Caki2 (cell line): ENCODE results near the gene ADI1. TPM values are rescaled to one million over a fixed set of nuclear protein-coding genes. Genes with fewer than 3 reads are reported as not detected.
"Not testable (repeated sequence)": the region's sequence is repeated elsewhere in the genome, so short reads cannot be mapped to it uniquely, and the experiment has no call there.

Source experiments
- DNase-seq: peaks from one replicate; pipeline ENCODE4 v3.0.0-alpha.2; 2015; ENCODE audit warnings: low read depth
- in situ Hi-C: cut with HindIII; loops from 2 replicates; pipeline ENCODE4 v1.10.0; 2016; ENCODE audit warnings: low sequenced_read_pairs, low pct_unique_long_range_greater_than_20kb, mixed read lengths
- total RNA-seq: library from RNA; depleted of rRNA; stranded (reverse); fragments of >200 nt; shearing (Covaris generic); gene quantifications from 2 replicates; pipeline ENCODE4 v1.2.3, GENCODE V29; 2014; ENCODE audit warnings: low replicate concordance

The ADI1 gene
- total RNA-seq, 1 experiment from 2014 or later: 54.8 TPM

DNA sequence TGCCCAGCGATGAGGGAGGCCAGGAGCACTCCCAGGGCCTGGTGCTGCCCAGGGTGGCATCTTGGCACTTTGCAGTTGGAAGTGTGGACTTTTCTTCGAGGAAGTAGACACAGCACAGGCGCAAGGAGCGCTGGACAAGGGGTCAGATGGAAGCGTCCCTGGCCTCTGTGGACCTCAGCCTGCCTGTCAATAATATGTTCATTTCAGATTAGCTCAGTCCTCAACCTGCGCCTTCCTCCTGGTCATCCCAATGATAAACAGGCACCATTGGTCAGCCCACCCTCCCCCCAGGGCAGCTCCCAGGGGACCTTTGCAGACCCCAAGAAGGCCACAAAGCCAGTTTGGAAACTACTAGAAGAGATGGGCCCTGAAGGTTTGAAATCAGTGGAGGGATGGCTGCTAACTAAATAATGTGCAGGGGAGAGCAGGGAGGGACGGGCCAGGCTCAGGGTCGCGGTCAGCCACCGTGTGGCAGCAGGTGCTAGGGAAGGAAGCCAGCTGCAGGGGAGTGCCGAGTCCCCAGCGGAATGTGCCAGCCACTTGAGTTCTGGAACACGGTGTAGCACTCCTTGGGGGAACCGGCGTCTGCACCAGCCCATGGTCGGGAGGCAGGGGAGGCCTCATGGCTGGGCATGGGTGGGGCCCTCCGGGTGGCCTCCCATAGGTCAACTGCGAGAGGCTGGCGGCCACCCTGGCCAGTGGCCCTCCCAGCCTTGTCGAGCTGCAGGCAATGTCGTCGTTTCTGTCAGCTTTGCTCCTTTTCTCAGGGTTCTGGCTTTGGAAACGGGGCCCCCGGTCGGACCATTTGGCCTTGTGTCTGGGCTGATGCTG is 59.9 kb downstream of the ADI1 start:
- in situ Hi-C loops: no loop called here
- no peak for DNase-seq

DNA sequence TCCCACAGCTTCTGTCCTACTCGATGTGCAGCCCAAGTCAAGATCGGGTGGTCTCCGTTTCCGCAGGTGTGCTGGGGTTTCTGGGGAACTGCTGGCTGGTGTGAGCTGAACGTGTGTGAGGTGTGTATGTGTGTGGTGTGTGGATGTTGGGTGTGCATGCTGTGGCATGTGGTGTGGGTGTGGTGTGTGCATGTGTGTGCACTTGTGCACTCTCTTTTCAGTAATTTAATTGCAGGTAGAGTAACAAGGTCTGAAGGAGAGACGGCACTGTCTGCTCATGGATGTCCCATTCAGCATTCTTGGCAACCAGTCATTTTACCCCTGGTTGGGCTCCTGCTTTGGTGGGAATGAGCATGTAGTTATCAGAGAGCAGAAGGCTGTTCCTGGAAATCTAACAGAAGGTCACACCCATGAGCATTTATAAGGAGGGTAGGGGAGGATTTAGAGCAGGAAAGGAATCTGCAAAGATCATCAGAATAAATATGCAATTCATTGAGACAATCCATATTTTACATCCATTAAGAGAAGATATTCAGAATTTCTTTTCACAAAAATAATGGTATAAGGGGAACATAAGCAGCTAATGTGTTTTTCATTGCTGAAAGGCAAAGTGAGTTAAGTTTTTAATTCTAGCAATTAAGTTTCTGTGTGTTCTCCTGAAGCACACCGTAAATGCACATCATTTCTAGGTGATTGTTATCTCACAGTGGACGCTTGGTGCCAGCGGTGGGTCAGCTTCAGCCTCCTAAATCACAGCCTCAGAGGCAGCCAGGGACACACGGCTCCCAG is 60.7 kb downstream of the ADI1 start:
- DNase-seq: no peak

DNA sequence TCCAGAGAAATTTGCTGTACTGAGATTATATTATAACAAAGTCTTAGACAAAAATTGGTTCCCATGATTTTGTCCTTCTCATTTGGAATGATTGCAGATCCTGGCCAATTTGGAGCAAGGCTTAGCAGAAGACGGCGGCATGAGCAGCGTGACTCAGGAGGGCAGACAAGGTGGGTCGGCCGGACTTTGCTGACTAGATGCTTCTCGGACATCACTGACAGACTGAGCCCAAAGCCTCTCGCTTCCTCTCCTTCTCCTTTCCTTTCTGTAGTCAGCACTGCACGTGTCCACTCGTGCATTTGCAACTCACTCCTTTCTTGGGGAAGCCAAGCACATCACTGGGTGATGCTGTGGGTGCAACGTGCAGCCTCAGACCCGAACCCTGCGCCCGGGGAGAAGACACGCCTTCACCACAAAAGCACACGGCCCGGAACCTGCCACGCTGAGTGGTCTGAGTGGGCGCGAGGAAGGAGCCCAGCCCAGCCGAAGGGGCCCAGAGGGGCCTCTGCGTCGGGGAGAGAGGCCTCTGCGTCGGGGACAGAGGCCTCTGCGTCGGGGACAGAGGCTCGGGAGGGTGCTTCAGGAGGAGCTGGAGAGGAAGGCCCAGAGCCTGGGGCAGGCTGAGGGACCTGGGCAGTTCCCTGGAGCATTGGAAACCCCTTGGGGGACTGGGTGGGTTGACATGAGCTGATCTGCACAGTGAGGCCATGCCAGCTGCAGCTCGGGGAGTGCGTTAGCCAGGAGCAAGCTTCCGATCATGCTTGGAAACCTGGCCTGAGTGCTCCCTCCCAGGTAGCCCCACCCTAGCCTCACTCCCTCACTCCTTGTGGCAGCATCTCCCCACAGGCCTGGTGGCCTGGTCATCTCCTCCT is 61.6 kb downstream of the ADI1 start:
- DNase-seq: no peak
- in situ Hi-C loops: no loop called here

More for the DNA sequence above, 60.7 kb downstream of the ADI1 start:
- in situ Hi-C loops: no loop called here

DNA sequence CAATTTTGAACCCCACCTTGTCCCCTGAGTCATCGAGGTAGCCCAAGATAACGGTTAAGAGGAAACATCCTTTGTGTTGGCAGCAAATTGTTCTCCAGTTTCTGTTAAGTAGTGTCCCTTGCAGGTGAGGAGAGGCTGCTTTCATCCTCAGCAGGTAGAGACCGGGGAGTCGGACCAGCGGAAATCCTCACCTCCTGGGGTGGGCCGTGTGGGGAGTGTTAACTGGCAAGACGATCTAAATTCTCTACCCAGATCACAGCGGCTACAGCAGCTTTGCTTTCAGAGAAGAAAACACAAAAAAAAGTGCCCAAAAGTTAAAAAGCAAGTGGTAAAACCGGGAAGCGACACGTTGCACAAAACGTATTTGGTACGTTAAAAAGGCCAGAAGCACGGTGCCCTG is 63.2 kb downstream of the ADI1 start:
- in situ Hi-C loops: no loop called here

DNA sequence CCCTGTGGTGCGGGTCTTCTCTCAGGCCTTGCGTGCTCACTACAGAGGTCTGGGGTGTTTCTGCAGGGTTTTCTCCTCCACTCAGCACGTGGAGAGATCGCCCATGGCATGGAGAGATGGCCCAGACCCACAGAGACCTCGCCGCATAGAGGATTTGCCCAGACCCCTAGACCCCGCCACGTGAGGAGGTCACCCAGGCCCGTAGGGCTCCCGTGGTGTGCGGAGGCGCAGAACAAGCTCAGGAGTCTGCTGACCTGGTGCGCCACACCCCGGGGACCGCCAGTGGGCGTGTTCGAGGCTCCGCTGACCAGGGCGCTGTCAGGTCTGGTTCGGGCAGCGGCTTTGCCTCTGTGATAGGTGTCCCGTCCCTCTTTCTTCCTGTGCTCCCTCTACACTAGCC is 64.5 kb downstream of the ADI1 start:
- DNase-seq: no peak
- in situ Hi-C loops: no loop called here

More for the DNA sequence above, 63.2 kb downstream of the ADI1 start:
- DNase-seq: no peak

DNA sequence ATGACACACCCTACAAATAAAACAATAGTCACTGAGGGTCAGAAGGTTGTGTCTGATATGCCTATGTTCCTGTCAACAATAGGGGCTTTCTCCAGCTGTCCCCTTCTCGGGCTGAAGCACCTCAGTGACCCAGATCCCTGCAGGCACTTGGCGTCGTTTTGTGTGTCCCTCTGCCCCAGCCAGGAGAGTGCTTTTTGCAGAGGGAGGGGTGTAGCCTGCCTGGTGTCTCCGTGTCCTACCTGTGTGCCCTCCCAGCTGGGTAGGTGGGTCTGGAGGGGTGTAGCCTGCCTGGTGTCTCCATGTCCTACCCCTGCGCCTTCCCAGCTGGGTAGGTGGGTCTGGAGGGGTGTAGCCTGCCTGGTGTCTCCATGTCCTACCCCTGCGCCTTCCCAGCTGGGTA is 65.3 kb downstream of the ADI1 start:
- in situ Hi-C loops, DNase-seq: not testable (repeated sequence)

DNA sequence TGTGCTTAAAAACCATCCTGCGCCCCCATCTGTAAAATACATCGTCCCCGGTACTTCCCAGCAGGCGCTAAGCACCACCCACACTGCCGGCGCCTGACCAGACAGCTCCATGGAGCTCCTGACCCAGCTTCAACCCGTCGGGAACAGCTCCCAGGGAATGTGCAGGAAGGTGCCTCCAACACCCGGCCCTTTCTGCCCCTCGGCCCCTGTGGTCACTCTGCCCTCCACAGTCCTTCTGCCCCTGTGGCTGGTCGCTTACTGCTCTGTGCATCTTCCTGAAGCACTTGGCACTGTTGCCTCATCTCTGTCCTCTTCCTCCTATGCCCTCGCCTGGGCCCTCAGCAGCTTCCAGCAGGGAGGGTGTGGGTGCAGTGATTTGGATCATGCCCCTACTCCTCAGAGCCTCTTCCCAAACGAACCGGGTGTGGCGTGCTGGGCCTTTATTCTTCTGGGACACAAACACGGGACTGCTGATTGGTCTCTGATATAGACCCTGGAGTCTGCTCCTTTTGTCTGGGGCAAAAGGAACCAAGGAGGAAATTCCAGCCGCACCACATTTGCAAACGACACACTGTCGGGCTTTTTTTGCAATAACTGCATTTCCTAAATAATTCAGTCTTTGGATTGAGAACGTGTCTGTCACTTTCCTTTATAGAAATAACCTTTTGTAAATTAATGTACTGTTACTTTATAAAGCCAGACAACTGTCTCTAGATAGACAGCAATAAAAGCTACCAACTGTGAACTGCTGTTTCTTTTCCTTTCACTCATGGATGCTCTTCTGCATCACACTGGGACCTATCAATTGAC is 65.9 kb downstream of the ADI1 start:
- no peak for DNase-seq
- in situ Hi-C loops: no loop called here

DNA sequence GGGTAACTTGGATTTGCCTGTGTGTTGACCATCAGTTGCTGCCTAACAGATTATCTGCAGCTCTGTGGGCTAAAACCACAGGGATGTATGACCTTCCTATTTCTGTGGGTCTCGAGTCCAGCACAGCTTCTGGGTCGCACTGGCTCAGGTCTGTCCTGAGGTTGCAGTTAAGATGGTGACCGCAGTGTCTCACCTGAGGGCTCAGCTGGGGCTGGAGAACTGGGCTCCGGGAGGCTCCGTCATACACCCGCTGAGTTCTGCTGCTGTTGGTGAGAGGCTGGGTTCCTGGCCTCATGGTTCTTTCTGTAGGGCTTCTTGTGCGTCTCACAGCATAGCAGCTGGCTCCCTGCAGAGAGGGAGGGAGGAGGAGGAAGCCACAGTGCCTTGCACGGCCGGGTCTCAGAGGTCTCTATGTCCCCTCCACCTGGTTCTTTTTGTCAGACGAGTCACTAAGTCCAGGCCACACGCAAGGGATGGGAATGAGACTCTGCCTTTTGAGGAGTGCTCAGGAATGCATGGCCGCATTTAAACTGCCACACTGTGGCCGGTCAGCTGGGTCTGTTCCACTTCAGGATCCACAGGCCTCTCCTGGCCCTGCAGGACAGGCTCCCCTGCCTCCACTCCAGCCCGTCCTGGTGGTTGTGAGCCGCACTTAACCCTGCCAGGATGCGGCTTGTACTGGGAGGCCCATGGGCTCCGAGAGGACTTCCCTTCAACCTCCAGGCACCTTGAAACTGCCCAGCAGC is 67.2 kb downstream of the ADI1 start:
- in situ Hi-C loops: no loop called here
- DNase-seq: no peak

DNA sequence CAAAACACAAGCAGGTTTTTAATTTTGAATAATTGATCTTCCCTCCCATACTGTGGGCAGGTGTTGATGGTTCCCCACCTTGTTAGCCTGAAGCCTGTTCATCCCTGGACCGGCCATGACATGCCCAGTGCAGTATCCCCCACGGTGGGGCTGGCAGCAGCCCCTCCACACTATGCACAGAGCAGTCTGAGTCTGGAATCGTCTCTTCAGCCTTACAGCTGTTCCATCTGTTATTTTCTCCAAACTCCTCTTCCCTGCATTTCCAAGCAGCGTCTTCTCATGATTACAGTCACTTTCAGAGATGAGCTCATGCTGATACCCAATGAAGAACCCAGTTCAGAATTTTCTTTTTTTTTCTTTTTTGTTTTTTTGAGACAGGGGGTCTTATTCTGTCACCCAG is 68.2 kb downstream of the ADI1 start:
- in situ Hi-C loops: no loop called here
- DNase-seq: no peak

DNA sequence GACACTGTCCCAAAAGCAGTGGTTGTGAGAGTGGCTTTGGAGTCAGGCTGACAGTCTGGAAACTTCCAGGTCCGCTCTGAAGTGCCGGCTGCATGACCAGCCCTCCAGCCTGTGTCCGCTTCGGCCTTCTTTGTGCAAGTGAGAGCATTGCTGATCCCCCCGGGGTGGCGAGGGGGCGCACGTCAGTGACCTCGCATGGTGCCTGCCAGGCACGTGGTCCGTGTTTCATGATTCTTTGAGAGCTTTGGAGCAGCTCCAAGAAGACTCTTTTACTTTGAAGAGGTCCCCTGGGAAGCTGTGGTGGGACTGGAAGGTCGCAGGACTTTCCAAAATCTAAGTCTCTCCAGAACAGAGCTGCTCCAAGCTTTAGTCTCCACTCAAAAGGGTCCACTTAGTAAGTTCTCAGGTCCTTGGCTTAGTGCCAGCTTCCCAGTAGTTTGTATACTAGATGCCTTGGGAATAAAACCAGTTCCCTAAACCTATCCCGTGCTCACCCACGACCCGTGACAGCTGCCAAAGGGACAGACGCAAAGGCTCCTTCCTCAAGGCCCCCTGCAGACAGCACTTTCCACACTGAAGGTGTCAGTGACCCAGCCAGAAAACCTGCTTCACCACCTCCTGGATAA is 68.8 kb downstream of the ADI1 start:
- in situ Hi-C loops: no loop called here
- no peak for DNase-seq

DNA sequence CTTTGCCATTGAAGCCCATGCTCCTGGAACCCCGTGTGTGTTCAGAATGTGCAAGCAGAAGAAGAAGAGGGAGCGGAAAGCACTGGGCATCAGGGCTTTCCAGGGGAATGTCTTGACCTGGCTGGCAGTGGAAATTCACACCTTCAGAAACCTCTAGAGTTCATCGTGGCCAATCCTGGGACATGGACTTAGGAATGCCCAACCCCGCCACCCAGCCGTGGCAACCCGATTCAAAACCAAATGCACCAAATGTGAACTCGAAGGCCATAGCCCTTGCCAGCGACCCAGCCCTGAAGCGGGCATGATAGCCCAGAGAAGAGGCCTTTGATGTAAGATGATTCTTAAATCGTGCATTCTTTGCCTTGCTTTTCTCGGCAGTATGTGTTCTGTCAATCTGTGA is 69.4 kb downstream of the ADI1 start:
- in situ Hi-C loops: no loop called here

DNA sequence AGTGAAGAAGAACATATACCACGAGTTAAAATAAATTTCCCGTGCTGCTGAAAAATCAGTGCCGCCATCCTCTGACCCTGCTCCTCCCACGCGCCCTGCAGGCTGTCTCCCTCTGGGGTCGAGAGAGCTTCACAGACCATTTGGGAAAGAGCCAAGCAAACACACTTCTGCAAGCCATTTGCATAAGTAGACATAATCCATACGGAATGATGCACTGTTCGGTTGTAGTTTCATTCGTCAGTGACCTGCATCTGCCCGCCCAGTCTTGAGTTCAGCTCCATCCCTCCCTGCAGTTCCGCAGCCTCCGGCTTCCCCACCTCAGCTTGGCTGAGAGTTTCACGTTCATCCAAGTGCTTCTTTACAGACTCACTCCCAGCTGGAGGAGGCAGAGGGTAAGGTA is 70.2 kb downstream of the ADI1 start:
- no peak for DNase-seq
- in situ Hi-C loops: no loop called here

More for the DNA sequence above, 69.4 kb downstream of the ADI1 start:
- DNase-seq: no peak

DNA sequence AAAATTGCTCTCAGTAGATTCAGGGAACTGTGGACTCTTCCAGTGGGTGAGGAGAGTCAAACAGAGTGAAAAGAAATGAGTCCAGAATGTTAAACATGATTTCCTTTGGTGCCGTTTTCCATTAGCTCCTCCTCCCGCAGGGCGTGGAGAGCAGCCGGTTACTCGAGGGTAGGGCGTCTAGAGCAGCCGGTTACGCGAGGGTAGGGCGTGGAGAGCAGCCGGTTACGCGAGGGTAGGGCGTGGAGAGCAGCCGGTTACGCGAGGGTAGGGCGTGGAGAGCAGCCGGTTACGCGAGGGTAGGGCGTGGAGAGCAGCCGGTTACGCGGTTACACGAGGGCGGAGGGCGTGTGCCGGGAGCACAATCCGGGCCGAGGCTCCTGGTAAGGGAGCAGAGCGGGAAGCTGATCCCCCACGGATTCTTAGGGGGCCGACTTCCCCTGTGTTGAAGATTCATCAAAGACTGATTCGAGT is 70.9 kb downstream of the ADI1 start:
- in situ Hi-C loops, DNase-seq: not testable (repeated sequence)

DNA sequence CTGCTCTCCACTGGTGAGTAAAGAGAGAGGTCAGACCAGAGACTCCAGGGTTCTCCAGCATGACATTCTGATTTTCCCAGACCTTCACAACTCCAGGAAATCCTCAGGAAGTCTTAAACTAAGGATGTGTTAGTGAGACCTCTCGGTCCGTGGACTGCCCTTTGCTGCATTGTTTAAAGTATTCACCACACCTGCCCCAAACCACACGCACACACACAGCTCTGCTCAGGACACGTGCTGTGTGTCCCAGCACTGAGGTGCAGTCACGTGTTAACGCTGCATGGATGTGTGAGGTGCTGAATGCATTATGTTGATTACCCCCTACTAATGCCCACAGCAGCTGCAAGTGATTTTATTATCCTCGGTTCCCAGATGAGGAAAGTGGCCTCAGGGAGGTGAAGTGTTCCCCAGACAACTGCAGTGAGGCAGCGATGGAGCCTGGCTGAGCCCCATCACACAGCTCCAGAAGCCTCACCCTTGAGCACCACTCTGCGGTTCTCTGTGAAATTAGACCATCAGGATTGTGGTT is 71.5 kb downstream of the ADI1 start:
- in situ Hi-C loops: no loop called here
- DNase-seq: no peak
